ENCODE data around the gene PRKN.

GRCh38 chr6:162154001-162154400 lies 573.6 kb downstream of the PRKN start:
- TF ChIP-seq CTCF (IDR thresholded peaks at IDR 0.05; ENCODE audit: insufficient read depth, low read depth, low read length) (no peak), EZH2 (IDR thresholded peaks at IDR 0.05; ENCODE audit: insufficient read depth, low read length) (no peak)
